ENCODE results near the gene TRIM8.
"Not testable (repeated sequence)": the region's sequence is repeated elsewhere in the genome, so short reads cannot be mapped to it uniquely, and the experiment has no call there.

TRIM8 gene

GRCh38 chr10:102691285-102692066 lies 47.2 kb downstream of the TRIM8 start:
- ChIA-PET CTCF (interaction anchor here (0.7 to 7.8 kb wide), 8 partner anchors 8 to 22 kb away, joined by 3 to 43 read pairs (median 4); no protein-coding TSS in a partner anchor), POLR2A (no interaction called here)
- TF ChIP-seq CTCF (IDR thresholded peaks at IDR 0.05; ENCODE audit: control extremely low read depth, extremely low read depth, low read depth, missing control alignments): no peak

GRCh38 chr10:102695401-102695800 lies 51.1 kb downstream of the TRIM8 start:
- POLR2A ChIA-PET; CTCF ChIA-PET; DNase-seq (ENCODE audit: extremely low spot score): not testable (repeated sequence)

More at GRCh38 chr10:102691285-102692066, 47.2 kb downstream of the TRIM8 start:
- no peak for DNase-seq (ENCODE audit: extremely low spot score)

GRCh38 chr10:102696736-102697135 lies 52.5 kb downstream of the TRIM8 start:
- DNase-seq (ENCODE audit: extremely low spot score): no peak
- POLR2A ChIA-PET: no interaction called here
- CTCF ChIA-PET: interaction anchor here (1.0 to 1.3 kb wide), 3 partner anchors 15 to 19 kb away, joined by 3 to 4 read pairs (median 3); no protein-coding TSS in a partner anchor
- TF ChIP-seq CTCF (IDR thresholded peaks at IDR 0.05; ENCODE audit: control extremely low read depth, extremely low read depth, low read depth, missing control alignments): no peak

GRCh38 chr10:102698894-102699293 lies 54.6 kb downstream of the TRIM8 start:
- TF ChIP-seq CTCF (IDR thresholded peaks at IDR 0.05; ENCODE audit: control extremely low read depth, extremely low read depth, low read depth, missing control alignments): no peak
- no peak for DNase-seq (ENCODE audit: extremely low spot score)
- ChIA-PET CTCF (interaction anchor here (2.7 to 4.2 kb wide), 2 partner anchors 15 to 20 kb away, joined by 13 to 18 read pairs; partner anchors contain the start of genes ARL3 and SFXN2), POLR2A (no interaction called here)

DNA sequence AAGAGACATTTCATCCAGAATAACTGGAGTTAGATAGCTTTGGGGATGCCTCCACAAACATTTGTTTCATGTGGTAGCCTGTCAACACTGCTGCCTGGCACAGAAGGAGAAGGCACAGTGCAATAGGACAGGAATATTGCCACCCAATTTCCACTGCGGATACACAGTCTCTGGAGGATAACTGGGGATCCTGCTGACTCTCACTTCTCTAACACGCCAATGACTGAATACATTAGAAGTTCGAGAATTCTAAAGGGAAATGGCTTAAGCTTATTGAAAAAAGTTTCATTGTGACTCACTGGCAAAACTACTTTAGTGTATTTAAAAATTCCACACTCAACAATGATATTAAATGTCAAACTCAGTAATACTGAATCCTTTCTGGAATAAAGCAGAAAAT lies 57.0 kb downstream of the TRIM8 start:
- DNase-seq (ENCODE audit: extremely low spot score): no peak
- POLR2A ChIA-PET: interaction anchor here (0.6 to 1.1 kb wide), 2 partner anchors 40 to 221 kb away, joined by 3 to 8 read pairs; no protein-coding TSS in a partner anchor
- CTCF ChIA-PET: interaction anchor here (1.0 to 4.2 kb wide), 5 partner anchors 10 to 25 kb away, joined by 3 to 18 read pairs (median 6); partner anchors contain the start of genes ARL3 and SFXN2

GRCh38 chr10:102701796-102702195 lies 57.5 kb downstream of the TRIM8 start:
- DNase-seq (ENCODE audit: extremely low spot score): no peak
- ChIA-PET CTCF (interaction anchor here (1.0 to 4.2 kb wide), 6 partner anchors 9 to 78 kb away, joined by 3 to 18 read pairs (median 5); partner anchors contain the start of genes ARL3 and SFXN2), POLR2A (interaction anchor here (1.1 kb wide), 1 partner anchor 41 kb away, joined by 3 read pairs; no protein-coding TSS in a partner anchor)
- TF ChIP-seq CTCF (IDR thresholded peaks at IDR 0.05; ENCODE audit: control extremely low read depth, extremely low read depth, low read depth, missing control alignments): no peak

More for the DNA sequence above, 57.0 kb downstream of the TRIM8 start:
- TF ChIP-seq CTCF (IDR thresholded peaks at IDR 0.05; ENCODE audit: control extremely low read depth, extremely low read depth, low read depth, missing control alignments): no peak

- TF ChIP-seq CTCF (IDR thresholded peaks at IDR 0.05; ENCODE audit: control extremely low read depth, extremely low read depth, low read depth, missing control alignments): no peak
- ChIA-PET POLR2A (no interaction called here), CTCF (interaction anchor here (1.1 to 4.2 kb wide), 5 partner anchors 8 to 79 kb away, joined by 3 to 18 read pairs (median 6); partner anchors contain the start of genes ARL3 and SFXN2)
- DNase-seq (ENCODE audit: extremely low spot score): no peak
These were observed 58.5 kb downstream of the TRIM8 start for GRCh38 chr10:102702742-102703141.

All from GM10248 (cell line).